HG02678 (cell line): ENCODE data around the gene GAS6.
"Not testable (repeated sequence)": the region's sequence is repeated elsewhere in the genome, so short reads cannot be mapped to it uniquely, and the experiment has no call there.

Source experiments
- ATAC-seq: cut with Tn5 transposase; IDR thresholded peaks from one replicate; pipeline ENCODE4 v1.9.1; 2021; ENCODE audit warnings: mild to moderate bottlenecking, moderate library complexity; ENCODE audit not compliant: unreplicated experiment

GAS6 gene

GRCh38 chr13:113863524-113864272 lies at the start of gene GAS6:
Gene GAS6 (minus strand): TSS chr13:113864076. CDS start chr13:113863920, 156 bp downstream.
- no peak for ATAC-seq

GRCh38 chr13:113913408-113913807 lies 49.5 kb upstream of the GAS6 start:
- not testable (repeated sequence) for ATAC-seq

- no peak for ATAC-seq
These were observed 48.7 kb upstream of the GAS6 start for GRCh38 chr13:113912596-113912995.

- no peak for ATAC-seq
These were observed 44.0 kb upstream of the GAS6 start for GRCh38 chr13:113907635-113908617.

- no peak for ATAC-seq
These were observed 42.7 kb upstream of the GAS6 start for GRCh38 chr13:113906571-113906970.

- no peak for ATAC-seq
These were observed 42.1 kb upstream of the GAS6 start for GRCh38 chr13:113905942-113906341.

- no peak for ATAC-seq
These were observed 41.1 kb upstream of the GAS6 start for GRCh38 chr13:113905018-113905417.

- ATAC-seq: no peak
These were observed 40.5 kb upstream of the GAS6 start for GRCh38 chr13:113904411-113904810.

GRCh38 chr13:113903912-113904311 lies 40.0 kb upstream of the GAS6 start:
- no peak for ATAC-seq

- no peak for ATAC-seq
These were observed 39.3 kb upstream of the GAS6 start for GRCh38 chr13:113902986-113903775.

GRCh38 chr13:113902481-113902880 lies 38.6 kb upstream of the GAS6 start:
- ATAC-seq: no peak

GRCh38 chr13:113901642-113902041 lies 37.8 kb upstream of the GAS6 start:
- no peak for ATAC-seq

GRCh38 chr13:113901231-113901630 lies 37.4 kb upstream of the GAS6 start:
- no peak for ATAC-seq

GRCh38 chr13:113900646-113901045 lies 36.8 kb upstream of the GAS6 start:
- no peak for ATAC-seq

- no peak for ATAC-seq
These were observed 34.5 kb upstream of the GAS6 start for GRCh38 chr13:113898391-113898790.

- no peak for ATAC-seq
These were observed 34.1 kb upstream of the GAS6 start for GRCh38 chr13:113897966-113898365.

GRCh38 chr13:113897161-113897560 lies 33.3 kb upstream of the GAS6 start:
- ATAC-seq: no peak

- no peak for ATAC-seq
These were observed 31.6 kb upstream of the GAS6 start for GRCh38 chr13:113895436-113895835.

- ATAC-seq: no peak
These were observed 27.1 kb upstream of the GAS6 start for GRCh38 chr13:113890774-113891480.

GRCh38 chr13:113889467-113889866 lies 25.6 kb upstream of the GAS6 start:
- no peak for ATAC-seq
